Left ventricle myocardium inferior (tissue), 1 donor: ENCODE measurements around the gene RASA4B. TPM values are rescaled to one million over a fixed set of nuclear protein-coding genes. Genes with fewer than 3 reads are reported as not detected.
A peak's percentile ranks its signal among the peaks of the same experiment; 100 is the strongest.

Source experiments
- DNase-seq: peaks from one replicate; pipeline ENCODE4 v3.0.0-alpha.2; 2020
- H3K27ac ChIP-seq: fragments of 200-600 bp; replicated peaks from 2 replicates; pipeline ENCODE4 v1.8.0; 2021
- H3K27me3 ChIP-seq: fragments of 200-600 bp; 2 replicates; pipeline ENCODE4 v1.8.0; 2021; ENCODE audit warnings: low read depth
- H3K36me3 ChIP-seq: fragments of 200-600 bp; 2 replicates; pipeline ENCODE4 v1.8.0; 2021
- H3K4me1 ChIP-seq: fragments of 200-600 bp; 2 replicates; pipeline ENCODE4 v1.8.0; 2021
- H3K4me3 ChIP-seq: fragments of 200-600 bp; 2 replicates; pipeline ENCODE4 v1.8.0; 2021; ENCODE audit warnings: mild to moderate bottlenecking, moderate library complexity
- H3K9me3 ChIP-seq: fragments of 200-600 bp; replicated peaks from 2 replicates; pipeline ENCODE4 v1.8.0; 2021
- intact Hi-C: fragments of 100-400 bp; cut with micrococcal nuclease; formaldehyde crosslinking; loops from one replicate; pipeline ENCODE4 v1.11.0; 2022
- total RNA-seq: library from RNA; stranded (reverse); fragmentation: NEBNext Ultra II Directional; extraction: Animal tissue kit (Norgen Biotek cat#: 25700); gene quantifications from one replicate; pipeline ENCODE4 v1.2.1, GENCODE V29; 2021
- TF ChIP-seq, protein P1 (sequence below): fragments of 200-600 bp; IDR thresholded peaks from 2 replicates; pipeline ENCODE4 v1.8.0; 2021; ENCODE audit warnings: antibody characterized with exemption, mild to moderate bottlenecking, borderline replicate concordance
- donor health status: DM: no; HTN: yes; CAD: no; lungs with severe emphysema.

Gene RASA4B
- total RNA-seq, 1 donor from 2014 or later, result 5.7 TPM

DNA sequence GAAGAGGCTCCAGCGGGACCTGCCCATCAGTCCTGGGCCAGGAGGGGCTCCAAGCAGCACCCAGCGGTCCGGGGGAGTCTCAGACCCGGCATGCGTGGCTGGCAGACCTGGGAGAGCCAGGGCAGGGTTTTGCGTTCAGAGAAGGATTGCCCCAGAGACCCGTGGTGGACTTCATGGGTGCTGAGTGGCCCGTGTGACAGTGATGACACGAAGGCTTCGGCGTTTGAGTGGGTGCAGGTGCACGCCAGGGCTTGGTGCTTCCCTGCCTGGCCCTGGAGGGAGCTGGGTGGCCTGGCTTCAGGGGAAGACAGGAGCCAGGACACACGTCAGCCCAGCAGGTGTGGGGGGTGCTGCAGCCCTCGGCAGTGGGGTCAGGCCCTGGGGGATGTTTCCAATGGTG lies 70.3 kb downstream of the RASA4B start:
- no peaks in the 10 kb centered on the region for H3K9me3 ChIP-seq
- TF ChIP-seq, protein P1, sequence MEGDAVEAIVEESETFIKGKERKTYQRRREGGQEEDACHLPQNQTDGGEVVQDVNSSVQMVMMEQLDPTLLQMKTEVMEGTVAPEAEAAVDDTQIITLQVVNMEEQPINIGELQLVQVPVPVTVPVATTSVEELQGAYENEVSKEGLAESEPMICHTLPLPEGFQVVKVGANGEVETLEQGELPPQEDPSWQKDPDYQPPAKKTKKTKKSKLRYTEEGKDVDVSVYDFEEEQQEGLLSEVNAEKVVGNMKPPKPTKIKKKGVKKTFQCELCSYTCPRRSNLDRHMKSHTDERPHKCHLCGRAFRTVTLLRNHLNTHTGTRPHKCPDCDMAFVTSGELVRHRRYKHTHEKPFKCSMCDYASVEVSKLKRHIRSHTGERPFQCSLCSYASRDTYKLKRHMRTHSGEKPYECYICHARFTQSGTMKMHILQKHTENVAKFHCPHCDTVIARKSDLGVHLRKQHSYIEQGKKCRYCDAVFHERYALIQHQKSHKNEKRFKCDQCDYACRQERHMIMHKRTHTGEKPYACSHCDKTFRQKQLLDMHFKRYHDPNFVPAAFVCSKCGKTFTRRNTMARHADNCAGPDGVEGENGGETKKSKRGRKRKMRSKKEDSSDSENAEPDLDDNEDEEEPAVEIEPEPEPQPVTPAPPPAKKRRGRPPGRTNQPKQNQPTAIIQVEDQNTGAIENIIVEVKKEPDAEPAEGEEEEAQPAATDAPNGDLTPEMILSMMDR, result no peak
- intact Hi-C loops, result no loop called here
- H3K36me3 ChIP-seq, result peaks cover 21% of the 10 kb centered on the region
- no peak for DNase-seq
- H3K27ac ChIP-seq, result no peak overlapping the region
- no peak overlapping the region for H3K4me3 ChIP-seq
- H3K4me1 ChIP-seq, result no peaks in the 10 kb centered on the region
- H3K27me3 ChIP-seq, result no peaks in the 10 kb centered on the region

DNA sequence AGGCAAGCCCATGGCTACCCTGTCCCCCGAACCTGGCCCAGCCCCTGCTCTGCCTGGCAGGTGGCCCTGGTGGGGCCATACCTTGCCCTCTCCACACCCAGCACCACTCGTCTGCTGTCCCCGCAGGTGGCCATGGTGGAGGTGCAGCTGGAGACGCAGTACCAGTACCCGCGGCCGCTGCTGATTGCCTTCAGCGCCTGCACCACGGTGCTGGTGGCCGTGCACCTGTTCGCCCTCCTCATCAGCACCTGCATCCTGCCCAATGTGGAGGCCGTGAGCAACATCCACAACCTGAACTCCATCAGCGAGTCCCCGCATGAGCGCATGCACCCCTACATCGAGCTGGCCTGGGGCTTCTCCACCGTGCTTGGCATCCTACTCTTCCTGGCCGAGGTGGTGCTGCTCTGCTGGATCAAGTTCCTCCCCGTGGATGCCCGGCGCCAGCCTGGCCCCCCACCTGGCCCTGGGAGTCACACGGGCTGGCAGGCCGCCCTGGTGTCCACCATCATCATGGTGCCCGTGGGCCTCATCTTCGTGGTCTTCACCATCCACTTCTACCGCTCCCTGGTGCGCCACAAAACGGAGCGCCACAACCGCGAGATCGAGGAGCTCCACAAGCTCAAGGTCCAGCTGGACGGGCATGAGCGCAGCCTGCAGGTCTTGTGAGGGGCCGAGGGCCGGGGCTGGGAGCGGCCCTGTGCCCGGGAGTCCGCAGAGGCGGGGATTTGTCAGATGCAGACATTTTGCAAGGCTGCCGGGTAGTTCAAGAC lies 71.0 kb downstream of the RASA4B start:
- peaks cover 24% of the 10 kb centered on the region for H3K36me3 ChIP-seq
- no peak for DNase-seq
- no peaks in the 10 kb centered on the region for H3K27me3 ChIP-seq
- H3K4me1 ChIP-seq, result no peaks in the 10 kb centered on the region
- TF ChIP-seq, protein P1, result no peak
- H3K27ac ChIP-seq, result no peak overlapping the region
- intact Hi-C loops, result no loop called here
- no peak overlapping the region for H3K4me3 ChIP-seq
- no peaks in the 10 kb centered on the region for H3K9me3 ChIP-seq

DNA sequence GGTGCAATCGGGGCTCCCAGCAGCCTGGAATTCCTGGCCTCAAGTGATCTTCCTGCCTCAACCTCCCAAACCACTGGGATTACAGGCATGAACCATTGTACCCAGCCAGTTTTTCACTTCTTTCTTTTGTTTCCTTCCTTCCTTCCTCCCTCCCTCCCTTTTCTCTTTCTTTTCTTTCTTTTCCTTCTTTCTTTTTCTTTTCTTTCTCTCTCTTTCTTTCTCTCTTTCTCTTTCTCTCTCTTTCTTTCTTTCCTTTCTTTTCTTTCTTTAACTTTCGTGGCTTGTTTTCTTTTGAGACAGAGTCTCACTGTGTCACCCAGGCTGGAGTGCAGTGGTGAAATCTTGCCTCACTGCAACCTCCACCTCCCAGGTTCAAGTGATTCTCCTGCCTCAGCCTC lies 71.9 kb downstream of the RASA4B start:
- intact Hi-C loops, result no loop called here

DNA sequence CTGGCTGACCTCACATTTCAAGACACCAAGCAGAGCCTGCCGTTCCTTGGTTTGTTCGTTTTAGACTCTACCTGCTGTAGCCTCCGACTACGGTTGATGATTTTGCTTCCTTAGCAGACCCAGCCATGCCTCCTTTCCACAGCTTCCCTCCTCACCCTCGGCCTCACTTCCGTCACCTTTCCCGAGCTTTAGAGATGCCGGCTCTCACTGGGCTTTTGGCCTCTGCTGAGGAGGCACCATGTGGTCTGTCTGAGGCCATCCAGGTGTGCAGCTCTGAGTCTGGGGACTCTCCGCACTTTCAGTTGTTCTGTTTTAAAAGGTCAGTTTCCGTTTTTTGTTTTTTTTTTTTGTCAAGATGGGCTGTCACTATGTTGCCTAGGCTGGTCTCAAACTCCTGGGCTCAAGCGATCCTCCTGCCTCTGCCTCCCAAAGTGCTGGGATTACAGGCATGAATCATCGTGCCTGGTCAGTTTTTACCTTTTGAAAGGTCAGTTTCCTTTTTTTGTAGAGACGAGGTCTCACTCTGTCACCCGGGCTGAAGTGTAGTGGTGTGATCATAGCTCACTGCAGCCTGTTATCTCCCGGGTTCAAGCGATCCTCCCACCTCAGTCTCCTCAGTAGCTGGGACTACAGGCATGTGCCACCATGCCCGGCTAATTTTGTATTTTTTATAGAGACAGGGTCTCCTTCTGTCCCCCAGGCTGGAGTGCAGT lies 72.5 kb downstream of the RASA4B start:
- Histone ChIP-seq H3K4me3 (no peak overlapping the region), H3K4me1 (peaks cover 8% of the 10 kb centered on the region), H3K36me3 (peaks cover 24% of the 10 kb centered on the region), H3K9me3 (no peaks in the 10 kb centered on the region), H3K27me3 (no peaks in the 10 kb centered on the region), H3K27ac (no peak overlapping the region)
- intact Hi-C loops, result no loop called here
- DNase-seq, result no peak
- TF ChIP-seq, protein P1, result no peak

More for the DNA sequence above, 71.9 kb downstream of the RASA4B start:
- Histone ChIP-seq H3K9me3 (no peaks in the 10 kb centered on the region), H3K27ac (no peak overlapping the region), H3K27me3 (no peaks in the 10 kb centered on the region), H3K4me1 (peaks cover 2% of the 10 kb centered on the region), H3K36me3 (peaks cover 24% of the 10 kb centered on the region), H3K4me3 (no peak overlapping the region)
- DNase-seq, result no peak
- TF ChIP-seq, protein P1, result no peak

DNA sequence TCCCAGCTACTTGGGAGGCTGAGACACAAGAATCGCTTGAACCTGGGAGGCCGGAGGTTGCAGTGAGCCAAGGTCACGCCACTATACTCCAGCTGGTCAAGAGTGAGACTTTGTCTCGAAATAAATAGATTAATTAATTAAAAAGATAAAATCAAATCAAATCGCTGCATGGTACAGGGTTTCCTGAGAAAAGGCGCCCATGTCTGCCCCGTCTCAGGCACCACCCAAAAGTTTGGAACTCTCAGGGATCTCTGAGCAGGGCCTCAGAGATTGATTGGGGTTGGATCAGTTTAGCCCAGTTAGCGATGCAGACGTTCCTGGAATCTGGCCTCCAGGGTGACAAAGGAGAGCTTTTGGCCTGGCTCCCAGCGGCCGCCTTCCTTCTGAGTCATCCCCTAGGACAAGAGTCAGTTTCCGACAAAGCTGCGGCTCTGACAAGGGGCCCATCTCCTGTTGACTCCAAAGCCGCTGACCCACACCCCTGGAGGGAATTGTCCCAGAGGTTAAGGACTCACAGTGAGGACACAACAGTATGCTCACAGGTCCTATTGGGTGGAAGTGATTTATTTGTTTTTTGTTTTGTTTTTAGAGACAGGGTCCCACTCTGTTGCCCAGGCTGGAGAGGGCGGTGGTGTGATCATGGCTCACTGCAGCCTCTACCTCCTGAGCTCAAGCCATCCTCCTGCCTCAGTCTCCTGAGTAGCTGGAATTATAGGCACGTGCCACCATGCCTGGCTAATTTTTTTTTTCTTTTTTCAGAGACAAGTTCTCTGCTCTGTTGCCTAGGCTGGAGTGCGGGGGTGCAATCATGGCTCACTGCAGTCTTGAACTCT lies 77.4 kb downstream of the RASA4B start:
- H3K9me3 ChIP-seq, result no peaks in the 10 kb centered on the region
- intact Hi-C loops, result no loop called here
- peak overlapping the region; percentile 79 for H3K27ac ChIP-seq
- no peak overlapping the region for H3K4me3 ChIP-seq
- no peaks in the 10 kb centered on the region for H3K27me3 ChIP-seq
- DNase-seq, result peak; percentile 68
- peaks cover 15% of the 10 kb centered on the region for H3K4me1 ChIP-seq
- TF ChIP-seq, protein P1, result no peak
- peaks cover 4% of the 10 kb centered on the region for H3K36me3 ChIP-seq
